NCI-H446 treated with DMSO at 0.1 percent for 48 hours (cell line): Measurements from ENCODE around the gene INTS1.
"Not testable (repeated sequence)": the region's sequence is repeated elsewhere in the genome, so short reads cannot be mapped to it uniquely, and the experiment has no call there.

ENCODE experiments used
- DNase-seq: peaks from one replicate; lab custom pipeline; 2025; lab: John Stamatoyannopoulos, UW

The INTS1 gene

DNA sequence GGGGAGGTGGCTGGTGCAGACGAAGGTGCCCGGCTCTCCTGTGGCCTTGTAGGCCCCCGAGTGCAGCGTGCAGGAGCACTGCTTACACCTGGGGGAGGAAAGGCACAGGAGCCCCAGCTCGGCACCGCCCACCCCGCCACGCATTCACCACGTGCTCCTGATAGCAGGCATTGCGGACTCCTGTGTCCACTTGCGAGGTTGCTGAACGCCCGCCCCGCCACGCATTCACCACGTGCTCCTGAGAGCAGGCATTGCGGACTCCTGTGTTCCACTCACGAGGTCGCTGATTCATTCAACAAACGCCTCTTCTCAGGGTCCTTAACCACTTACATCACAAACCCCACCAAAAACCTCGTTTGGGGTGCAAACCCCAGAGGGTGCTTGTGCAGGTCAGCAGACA, 58.8 kb downstream of the INTS1 start:
- no peak for DNase-seq

DNA sequence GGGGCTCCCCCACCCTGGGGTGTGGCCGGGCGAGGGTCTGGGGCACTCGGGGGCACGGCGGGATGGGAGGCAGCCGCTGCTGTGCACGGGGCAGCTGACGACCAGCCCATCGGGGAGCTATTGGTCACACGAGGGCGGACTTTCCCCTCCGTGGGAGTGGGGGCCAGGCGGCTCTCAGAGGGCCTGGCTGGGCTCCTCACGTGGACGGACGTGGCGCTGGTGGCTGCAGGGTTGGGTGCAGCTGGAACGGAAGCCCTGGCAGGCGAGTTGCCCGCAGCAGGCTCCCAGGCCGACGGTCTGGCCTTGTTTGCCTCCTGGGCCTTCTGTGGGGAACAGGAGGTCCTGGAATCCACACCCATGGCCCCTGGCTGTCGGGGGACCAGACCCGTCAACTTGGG, 59.3 kb downstream of the INTS1 start:
- no peak for DNase-seq

DNA sequence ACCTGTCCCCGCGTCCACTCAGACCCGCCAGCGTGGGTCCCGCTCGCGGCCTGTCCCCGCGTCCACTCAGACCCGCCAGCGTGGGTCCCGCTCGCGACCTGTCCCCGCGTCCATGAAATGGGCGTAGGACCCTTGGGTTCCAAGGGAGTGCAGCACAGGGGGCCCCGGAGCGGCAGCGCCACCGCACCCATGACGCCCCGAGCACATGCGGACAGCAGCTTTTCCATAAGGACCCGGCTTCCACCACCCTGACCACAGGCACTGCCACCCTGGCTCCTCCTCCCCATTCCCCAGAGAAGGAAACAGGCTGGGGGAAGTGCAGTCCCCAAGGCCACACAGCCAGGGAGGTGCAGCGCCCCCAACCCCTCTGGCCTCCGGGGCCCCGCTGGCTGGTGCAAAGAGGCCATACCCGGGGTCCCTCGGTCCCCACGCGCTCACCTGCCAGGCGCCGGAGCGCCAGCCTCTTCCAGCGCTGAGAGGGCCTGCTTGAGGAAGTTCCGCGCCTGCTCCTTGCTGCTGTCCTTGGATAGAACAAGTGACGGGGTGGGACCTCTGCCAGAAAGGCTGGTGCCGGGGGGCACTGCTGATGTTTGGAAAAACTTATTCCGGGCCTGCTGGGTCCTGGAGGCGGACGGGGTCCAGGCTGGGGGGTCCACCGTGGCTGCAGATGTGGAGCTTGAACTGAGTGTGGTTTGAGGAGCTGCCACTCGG, 59.8 kb downstream of the INTS1 start:
- DNase-seq, result no peak

DNA sequence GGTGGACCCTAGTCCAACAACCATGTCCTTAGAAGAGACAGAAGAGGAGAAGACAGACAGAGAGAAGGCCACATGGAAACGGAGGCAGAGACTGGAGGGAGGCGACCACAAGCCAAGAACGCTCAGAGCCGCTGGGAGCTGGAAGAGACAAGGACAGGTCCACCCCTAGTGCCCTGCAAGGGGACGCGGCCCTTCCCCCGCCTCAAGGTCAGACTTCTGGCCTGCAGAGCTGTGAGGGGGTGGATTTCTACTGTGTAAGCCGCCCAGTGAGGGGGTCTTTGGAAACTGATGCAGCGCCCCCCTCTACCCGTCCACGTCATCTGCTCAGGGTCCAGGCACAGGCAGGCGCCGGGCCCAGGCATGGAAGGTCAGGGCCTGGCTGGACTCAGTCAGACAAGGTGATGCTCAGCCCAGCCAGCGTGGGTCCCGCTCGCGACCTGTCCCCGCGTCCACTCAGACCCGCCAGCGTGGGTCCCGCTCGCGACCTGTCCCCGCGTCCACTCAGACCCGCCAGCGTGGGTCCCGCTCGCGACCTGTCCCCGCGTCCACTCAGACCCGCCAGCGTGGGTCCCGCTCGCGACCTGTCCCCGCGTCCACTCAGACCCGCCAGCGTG, 60.5 kb downstream of the INTS1 start:
- not testable (repeated sequence) for DNase-seq

GRCh38 chr7:1442355-1443124, 61.6 kb downstream of the INTS1 start:
- DNase-seq, result no peak

- no peak for DNase-seq
Measured at GRCh38 chr7:1441615-1442354, 62.4 kb downstream of the INTS1 start.

DNA sequence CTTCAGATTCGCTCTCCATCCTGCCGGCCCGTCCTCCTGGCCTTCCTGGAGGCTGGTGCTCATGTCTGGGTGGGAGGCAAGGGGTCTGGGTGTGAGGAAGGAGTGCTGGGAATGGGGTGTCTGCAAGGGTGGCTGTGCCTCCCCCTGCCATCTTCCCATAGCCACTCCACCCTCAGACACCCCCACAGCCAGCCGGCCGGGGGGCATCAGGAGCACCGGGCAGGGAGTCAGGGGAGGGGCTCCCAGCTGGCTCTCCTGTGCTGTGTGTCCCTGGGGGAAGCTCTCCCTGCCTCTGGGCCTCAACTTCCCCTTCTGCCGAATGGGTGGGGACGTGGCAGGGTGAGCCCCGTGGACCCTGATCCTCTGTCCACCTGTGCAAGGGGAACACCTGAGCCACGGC, 63.6 kb downstream of the INTS1 start:
- DNase-seq, result no peak

DNA sequence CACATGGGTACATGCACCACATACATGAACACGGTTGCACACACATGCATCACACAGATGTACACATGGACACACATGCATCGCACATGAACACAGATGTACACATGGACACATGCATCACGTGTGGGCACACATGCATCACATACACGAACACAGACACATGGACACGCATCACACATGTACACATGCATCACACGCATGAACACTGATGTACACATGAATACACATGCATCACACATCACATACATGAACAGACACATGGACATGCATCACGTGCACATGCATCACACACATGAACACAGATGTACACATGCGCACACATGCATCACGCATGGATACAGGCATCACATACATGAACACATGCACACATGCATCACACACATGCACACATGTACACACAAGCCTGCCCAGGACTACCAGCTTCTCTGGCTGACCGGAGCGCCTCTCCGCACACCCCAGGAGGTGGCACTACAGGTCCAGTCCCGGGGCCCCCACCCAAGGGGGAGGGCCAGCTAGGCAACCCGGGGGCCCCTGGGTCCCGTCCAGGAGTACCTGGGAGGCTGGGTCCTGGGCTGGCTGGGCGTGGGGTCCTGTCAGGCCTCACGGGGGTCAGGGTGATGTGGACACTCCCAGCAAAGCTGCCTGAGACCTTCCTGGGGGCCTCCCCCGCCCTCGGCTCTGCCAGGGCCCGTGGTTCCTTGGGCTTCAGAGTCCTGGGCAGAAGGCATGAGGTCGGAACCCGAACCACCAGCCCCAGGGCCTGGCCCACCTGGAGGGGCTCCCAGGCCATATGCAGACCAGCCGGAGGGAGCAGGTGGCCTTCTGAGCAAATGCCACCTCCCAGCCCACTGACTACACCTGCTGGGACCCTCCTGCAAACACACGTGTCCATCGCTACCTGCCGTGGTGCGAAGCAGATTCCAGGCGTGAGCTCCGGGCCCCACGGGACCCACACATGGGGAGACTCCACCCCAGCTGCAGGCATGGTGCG, 64.5 kb downstream of the INTS1 start:
- no peak for DNase-seq

GRCh38 chr7:1438821-1439220, 65.4 kb downstream of the INTS1 start:
- no peak for DNase-seq

DNA sequence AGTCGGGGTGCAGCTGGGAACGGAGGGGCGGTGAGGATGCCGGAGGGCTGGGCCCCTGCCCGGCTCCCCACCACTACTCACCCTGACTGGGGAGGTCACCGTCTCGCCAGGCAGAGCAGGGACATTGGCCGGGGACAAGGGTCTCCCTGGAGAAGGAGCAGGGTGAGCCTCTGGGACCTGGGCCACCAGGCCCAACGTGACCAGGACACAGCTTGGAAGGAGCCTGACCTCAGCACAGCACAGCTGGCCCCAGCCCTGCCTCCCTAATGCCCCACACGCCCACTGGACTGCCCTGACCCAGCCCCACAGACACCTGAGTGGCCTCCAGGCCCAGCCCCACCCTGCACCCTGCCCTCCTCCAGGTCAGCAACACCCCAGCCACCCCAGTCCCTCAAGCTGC, 66.0 kb downstream of the INTS1 start:
- DNase-seq, result no peak

DNA sequence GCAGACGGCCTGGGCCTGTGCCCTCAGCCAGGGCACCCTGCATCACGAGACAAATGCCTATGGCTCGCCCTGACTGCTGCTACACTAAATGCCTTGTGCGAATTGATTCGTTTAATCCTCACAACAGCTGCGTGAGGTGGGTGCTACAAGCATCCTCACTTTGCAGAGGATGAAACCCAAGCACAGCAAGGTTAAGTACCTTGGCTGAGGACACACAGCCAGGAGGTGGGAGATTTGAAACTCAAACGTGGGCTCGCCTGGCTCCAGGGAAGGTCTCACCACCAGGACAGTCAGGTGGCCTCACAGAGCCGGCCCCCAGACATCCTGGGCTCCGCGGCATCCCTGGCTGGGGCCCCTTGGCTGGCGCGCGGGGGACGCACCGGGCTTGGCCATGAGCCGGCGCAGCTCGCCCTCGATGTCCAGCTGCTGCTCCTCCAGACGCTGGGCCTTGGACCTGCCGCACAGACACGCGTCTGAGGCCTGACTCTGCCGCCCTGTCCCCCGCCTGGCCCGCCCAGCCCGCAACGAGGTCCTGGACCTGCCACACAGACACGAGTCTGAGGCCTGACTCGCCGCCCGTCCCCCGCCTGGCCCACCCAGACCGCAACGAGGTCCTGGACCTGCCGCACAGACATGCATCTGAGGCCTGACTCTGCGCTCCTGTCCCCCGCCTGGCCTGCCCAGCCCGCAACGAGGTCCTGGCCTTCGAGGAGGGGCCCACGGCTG, 66.9 kb downstream of the INTS1 start:
- no peak for DNase-seq

GRCh38 chr7:1436608-1437007, 67.6 kb downstream of the INTS1 start:
- DNase-seq, result no peak

DNA sequence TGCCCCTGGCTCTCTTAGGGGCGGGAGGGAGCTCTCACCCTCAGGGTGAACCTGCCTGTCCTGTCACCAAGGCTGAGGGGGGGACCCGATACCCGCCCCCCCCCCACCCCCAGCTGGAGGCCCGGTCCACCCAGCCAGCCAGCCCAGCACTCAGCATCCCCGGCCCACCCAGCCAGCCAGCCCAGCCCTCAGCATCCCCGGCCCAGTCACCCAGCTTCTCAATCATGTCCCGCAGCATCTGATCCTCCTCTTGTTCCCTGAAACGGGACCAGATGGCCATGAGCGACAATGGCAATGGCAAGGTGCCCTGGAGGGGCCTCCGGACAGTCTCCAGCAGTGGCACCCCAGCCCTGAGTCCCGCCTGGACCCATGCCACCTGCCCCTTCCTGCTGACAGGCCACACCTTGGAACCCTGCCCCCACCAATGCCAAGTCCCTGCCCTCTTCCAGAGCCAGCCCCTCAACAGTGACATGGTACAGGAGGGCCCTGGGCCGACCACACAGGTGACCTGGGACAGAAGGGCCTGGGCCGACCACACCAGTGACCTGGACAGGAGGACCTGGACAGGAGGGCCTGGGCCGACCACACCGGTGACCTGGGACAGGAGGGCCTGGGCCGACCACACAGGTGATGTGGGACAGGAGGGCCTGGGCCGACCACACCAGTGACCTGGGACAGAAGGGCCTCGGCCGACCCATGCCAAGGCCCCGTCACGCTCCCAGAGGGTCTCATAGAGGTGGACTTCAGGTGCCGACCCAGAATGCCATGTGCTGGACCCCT, 69.1 kb downstream of the INTS1 start:
- no peak for DNase-seq

DNA sequence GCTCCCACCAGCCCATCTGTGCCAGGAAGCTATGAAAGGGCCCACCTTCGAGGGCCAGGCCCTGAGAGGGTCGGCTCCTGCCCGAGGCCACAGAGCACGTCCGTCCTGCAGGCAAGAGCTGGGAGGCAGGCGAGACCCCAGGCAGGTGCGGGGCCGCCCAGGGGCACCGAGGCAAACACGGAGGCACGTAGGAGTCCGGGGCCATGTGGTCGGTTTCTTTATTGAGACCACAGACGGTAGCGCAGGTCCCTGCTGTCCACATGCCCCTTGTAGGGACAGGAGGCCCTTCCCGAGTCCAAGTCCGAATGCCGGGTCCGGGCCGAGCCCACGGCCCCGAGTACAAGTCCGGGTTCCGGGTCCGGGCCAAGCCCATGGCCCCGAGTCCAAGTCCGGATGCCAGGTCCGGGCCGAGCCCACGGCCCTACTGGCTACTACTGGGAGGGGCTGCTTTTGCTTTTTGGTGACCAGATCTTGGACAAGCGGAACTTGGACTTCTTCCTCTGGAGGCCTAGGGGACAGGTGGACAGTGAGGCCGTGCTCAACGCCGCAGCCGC, 69.9 kb downstream of the INTS1 start:
- DNase-seq, result no peak

- DNase-seq, result no peak
Measured at GRCh38 chr7:1433128-1433920, 70.9 kb downstream of the INTS1 start.

- DNase-seq, result no peak
Measured at GRCh38 chr7:1432411-1433082, 71.6 kb downstream of the INTS1 start.

- no peak for DNase-seq
Measured at GRCh38 chr7:1431634-1432380, 72.4 kb downstream of the INTS1 start.
